AG08396 (cell line): ENCODE data around the gene PRR15.
A peak's percentile ranks its signal among the peaks of the same experiment; 100 is the strongest.

ENCODE experiments used
- DNase-seq: peaks from one replicate; pipeline ENCODE4 v3.0.0; 2012; ENCODE audit warnings: low spot score, mixed read lengths

PRR15 gene

GRCh38 chr7:29609162-29610037 is 45.8 kb downstream of the PRR15 start:
- peak; percentile 20 for DNase-seq

DNA sequence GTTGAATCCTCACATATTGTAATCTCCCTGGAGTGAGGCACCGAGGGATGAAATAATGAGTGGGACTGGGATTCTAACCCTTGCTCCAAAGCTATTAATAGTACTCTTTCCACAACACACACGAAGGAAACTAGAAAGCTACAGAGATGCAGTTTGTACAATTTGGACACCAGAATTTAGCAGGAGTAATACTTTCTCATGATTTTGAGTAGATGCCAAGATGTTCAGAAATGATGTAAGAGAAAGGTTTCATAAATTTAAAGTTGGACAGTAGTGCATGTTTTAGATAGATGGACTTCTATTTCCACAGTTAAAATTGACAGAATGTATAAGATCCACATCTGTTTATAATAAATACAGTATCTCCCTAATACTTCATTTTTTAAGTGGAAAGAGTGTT is 46.5 kb downstream of the PRR15 start:
- DNase-seq, result no peak

- DNase-seq, result no peak
These were observed 48.4 kb downstream of the PRR15 start for GRCh38 chr7:29611941-29612544.

DNA sequence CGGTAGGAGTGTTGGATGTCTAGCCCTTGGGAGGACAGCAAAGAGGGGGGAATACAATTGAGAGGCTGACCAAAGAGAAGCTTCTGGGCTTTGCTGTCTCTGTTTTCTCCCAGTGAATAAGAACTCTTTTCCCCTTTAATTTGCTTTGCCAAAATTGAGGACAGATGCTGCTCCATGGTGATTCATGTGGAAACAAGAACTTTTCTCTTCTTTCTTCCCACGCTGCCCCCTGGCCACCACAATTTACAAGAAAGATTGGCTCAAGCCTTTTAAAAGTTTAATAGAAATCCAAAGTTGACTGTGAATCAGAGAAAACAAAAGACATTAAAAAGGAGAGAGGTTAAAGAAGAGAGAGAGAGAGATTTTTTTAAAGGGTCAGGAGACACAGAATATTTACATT is 49.0 kb downstream of the PRR15 start:
- DNase-seq, result no peak

DNA sequence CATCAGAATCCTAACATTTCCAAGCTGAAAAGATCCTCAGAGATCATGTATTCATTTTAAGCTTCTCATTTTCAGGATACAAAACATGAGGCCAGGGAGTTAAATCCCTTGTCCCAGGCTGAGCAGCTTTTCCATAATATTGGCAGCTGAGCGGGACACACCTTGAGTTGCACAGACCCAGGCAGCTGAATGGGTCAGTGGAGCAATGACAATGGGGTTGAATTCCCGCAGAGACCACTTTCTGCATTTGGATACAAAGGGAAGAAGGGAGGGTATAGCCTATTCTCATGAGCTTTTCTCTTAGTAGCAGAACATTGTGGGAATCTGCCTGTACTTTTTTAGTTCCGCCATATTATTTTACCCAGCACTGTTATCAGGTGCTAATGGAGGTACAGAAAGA is 49.5 kb downstream of the PRR15 start:
- no peak for DNase-seq

DNA sequence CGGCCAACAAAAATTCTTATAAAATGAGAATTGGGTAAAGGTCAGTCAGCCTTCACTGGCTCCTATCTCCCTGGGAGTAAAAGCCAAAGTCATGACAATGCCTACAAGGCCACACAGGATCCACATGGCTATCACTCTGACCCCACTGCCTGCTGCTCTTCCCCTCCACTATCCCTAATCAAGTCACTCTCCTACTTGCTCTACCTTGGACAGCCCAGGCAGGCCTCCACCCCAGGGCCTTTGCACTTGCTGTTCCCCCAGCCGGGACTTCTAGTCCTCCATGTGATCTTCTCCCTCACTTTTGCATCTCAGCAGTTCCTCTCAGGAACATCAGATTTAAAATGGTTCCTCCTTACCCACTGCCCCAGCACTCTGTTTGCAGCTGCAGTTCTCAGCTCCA is 50.6 kb downstream of the PRR15 start:
- no peak for DNase-seq
